MCF 10A (cell line): ENCODE measurements around the gene GPD1L. TPM values are rescaled to one million over a fixed set of nuclear protein-coding genes. Genes with fewer than 3 reads are reported as not detected.

Experiments used
- BruUV-seq: library from RNA; stranded (reverse); fragments of 400-500 nt; replicated peaks from 2 replicates; lab custom pipeline; 2021; lab: Mats Ljungman, UMichigan
- CTCF ChIA-PET: fragments of 300-600 bp; sonication (Branson Sonifier 250); formaldehyde crosslinking; extraction: SDS; loops from one replicate; lab custom pipeline; 2021; ENCODE audit warnings: antibody characterized with exemption, inconsistent platforms; lab: Yijun Ruan, JAX
- POLR2A ChIA-PET: fragments of 300-600, 350-650 bp; sonication (Branson Sonifier 250); formaldehyde crosslinking; extraction: SDS; loops from one replicate; lab custom pipeline; 2020; ENCODE audit warnings: antibody characterized with exemption, inconsistent platforms; lab: Yijun Ruan, JAX
- DNase-seq: peaks from one replicate; pipeline ENCODE4 v3.0.0-alpha.2; 2018; ENCODE audit not compliant: unreplicated experiment
- H3K27ac Mint-ChIP-seq: one replicate; pipeline ENCODE4 v1.8.0; 2022; ENCODE audit warnings: mild to moderate bottlenecking, low read depth, mixed read lengths; ENCODE audit not compliant: unreplicated experiment
- H3K27me3 Mint-ChIP-seq: one replicate; pipeline ENCODE4 v1.8.0; 2022; ENCODE audit warnings: mixed read lengths; ENCODE audit not compliant: insufficient read depth, unreplicated experiment
- H3K36me3 Mint-ChIP-seq: one replicate; pipeline ENCODE4 v1.8.0; 2022; ENCODE audit warnings: mild to moderate bottlenecking, moderate library complexity, mixed read lengths; ENCODE audit not compliant: insufficient read depth, unreplicated experiment
- H3K4me1 Mint-ChIP-seq: one replicate; pipeline ENCODE4 v1.8.0; 2022; ENCODE audit warnings: mixed read lengths; ENCODE audit not compliant: insufficient read depth, unreplicated experiment
- H3K4me3 Mint-ChIP-seq: one replicate; pipeline ENCODE4 v1.8.0; 2022; ENCODE audit warnings: mild to moderate bottlenecking, moderate library complexity, mixed read lengths; ENCODE audit not compliant: unreplicated experiment
- H3K9me3 Mint-ChIP-seq: one replicate; pipeline ENCODE4 v1.8.0; 2022; ENCODE audit warnings: mixed read lengths; ENCODE audit not compliant: unreplicated experiment
- CTCF ChIP-seq: fragments of 200-600 bp; IDR thresholded peaks from one replicate; pipeline ENCODE4 v1.8.0; 2022; ENCODE audit warnings: antibody characterized with exemption, mild to moderate bottlenecking; ENCODE audit not compliant: unreplicated experiment
- intact Hi-C: fragments of 100-400 bp; cut with micrococcal nuclease; formaldehyde crosslinking; loops from 2 replicates; pipeline ENCODE4 v1.14.1; 2022
- total RNA-seq: library from RNA; stranded (reverse); gene quantifications from 2 replicates; pipeline ENCODE4 v1.2.3, GENCODE V29; 2022

The GPD1L gene
- total RNA-seq, 1 experiment from 2014 or later, result 9.7 TPM

- DNase-seq, result no peak
- ChIA-PET POLR2A (no interaction called here), CTCF (interaction anchor here (0.5 to 3.1 kb wide), 6 partner anchors 8 to 599 kb away, joined by 3 to 26 read pairs (median 5); no protein-coding TSS in a partner anchor)
- Mint-ChIP-seq H3K4me3 (no peak overlapping the region), H3K36me3 (peaks cover 33% of the 10 kb centered on the region), H3K27me3 (no peaks in the 10 kb centered on the region), H3K4me1 (no peaks in the 10 kb centered on the region), H3K27ac (no peak overlapping the region), H3K9me3 (no peaks in the 10 kb centered on the region)
- intact Hi-C loops, result no loop called here
- no TSS peak for BruUV-seq
- TF ChIP-seq CTCF, result no peak
Observed at GRCh38 chr3:32153414-32154204, 47.2 kb downstream of the GPD1L start.

- POLR2A ChIA-PET, result interaction anchor here (0.7 to 0.8 kb wide), 2 partner anchors 136 to 232 kb away, joined by 3 to 6 read pairs; no protein-coding TSS in a partner anchor
- Mint-ChIP-seq H3K27ac (no peak overlapping the region), H3K36me3 (peaks cover 30% of the 10 kb centered on the region), H3K9me3 (no peaks in the 10 kb centered on the region), H3K4me1 (no peaks in the 10 kb centered on the region), H3K27me3 (no peaks in the 10 kb centered on the region), H3K4me3 (no peak overlapping the region)
- DNase-seq, result no peak
- intact Hi-C loops, result no loop called here
- BruUV-seq, result no TSS peak
- CTCF ChIA-PET, result interaction anchor here (0.5 to 3.1 kb wide), 7 partner anchors 9 to 600 kb away, joined by 3 to 26 read pairs (median 5); no protein-coding TSS in a partner anchor
- no peak for TF ChIP-seq CTCF
Observed at GRCh38 chr3:32154205-32154579, 47.8 kb downstream of the GPD1L start.

GRCh38 chr3:32155117-32155516 lies 48.7 kb downstream of the GPD1L start:
- intact Hi-C loops, result no loop called here
- peak; percentile 1 for DNase-seq
- Mint-ChIP-seq H3K36me3 (peaks cover 29% of the 10 kb centered on the region), H3K27me3 (no peaks in the 10 kb centered on the region), H3K4me1 (no peaks in the 10 kb centered on the region), H3K4me3 (no peak overlapping the region), H3K9me3 (no peaks in the 10 kb centered on the region), H3K27ac (no peak overlapping the region)
- TF ChIP-seq CTCF, result no peak
- ChIA-PET POLR2A (interaction anchor here (0.7 to 0.8 kb wide), 2 partner anchors 137 to 231 kb away, joined by 3 to 6 read pairs; no protein-coding TSS in a partner anchor), CTCF (interaction anchor here (1.1 to 3.1 kb wide), 3 partner anchors 11 to 136 kb away, joined by 5 to 26 read pairs (median 5); no protein-coding TSS in a partner anchor)
- BruUV-seq, result no TSS peak

GRCh38 chr3:32157600-32158264 lies 51.3 kb downstream of the GPD1L start:
- intact Hi-C loops, result no loop called here
- BruUV-seq, result no TSS peak
- POLR2A ChIA-PET, result no interaction called here
- Mint-ChIP-seq H3K4me1 (no peaks in the 10 kb centered on the region), H3K36me3 (peaks cover 15% of the 10 kb centered on the region), H3K9me3 (no peaks in the 10 kb centered on the region), H3K27ac (no peak overlapping the region), H3K4me3 (no peak overlapping the region), H3K27me3 (no peaks in the 10 kb centered on the region)
- CTCF ChIA-PET, result interaction anchor here (0.5 to 1.6 kb wide), 3 partner anchors 20 to 138 kb away, joined by 3 to 8 read pairs (median 4); no protein-coding TSS in a partner anchor
- TF ChIP-seq CTCF, result no peak
- DNase-seq, result no peak
